HEK293T (cell line): ENCODE measurements around the gene FOXR2.

ENCODE experiments used
- CTCF ChIA-PET: fragments of 350-600 bp; formaldehyde crosslinking; extraction: SDS; loops from one replicate; lab custom pipeline; 2021; ENCODE audit warnings: antibody characterized with exemption, inconsistent platforms; lab: Yijun Ruan, JAX
- POLR2A ChIA-PET: fragments of 350-600 bp; formaldehyde crosslinking; extraction: SDS; loops from one replicate; lab custom pipeline; 2020; ENCODE audit warnings: antibody characterized with exemption, inconsistent platforms; lab: Yijun Ruan, JAX
- DNase-seq: peaks from one replicate; pipeline ENCODE4 v3.0.0; 2012; ENCODE audit warnings: mixed read lengths; ENCODE audit errors: extremely low spot score
- ARNT ChIP-seq: fragments of 450-650 bp; IDR thresholded peaks from 2 replicates; pipeline ENCODE4 v1.6.1; 2017; ENCODE audit warnings: mild to moderate bottlenecking
- BHLHE40 ChIP-seq: fragments of 450-650 bp; IDR thresholded peaks from 2 replicates; pipeline ENCODE4 v1.6.1; 2016; ENCODE audit warnings: mild to moderate bottlenecking, moderate library complexity, borderline replicate concordance
- CTBP1 ChIP-seq: fragments of 450-650 bp; IDR thresholded peaks from 2 replicates; pipeline ENCODE4 v1.6.1; 2016; ENCODE audit warnings: borderline replicate concordance
- ELF4 ChIP-seq: fragments of 450-650 bp; IDR thresholded peaks from 2 replicates; pipeline ENCODE4 v1.6.1; 2017; ENCODE audit warnings: antibody characterized with exemption
- FOXA1 ChIP-seq: fragments of 450-650 bp; IDR thresholded peaks from 2 replicates; pipeline ENCODE4 v1.6.1; 2016; ENCODE audit warnings: mild to moderate bottlenecking
- FOXK2 ChIP-seq: fragments of 450-650 bp; IDR thresholded peaks from 2 replicates; pipeline ENCODE4 v1.6.1; 2016; ENCODE audit warnings: mild to moderate bottlenecking
- FOXM1 ChIP-seq: fragments of 450-650 bp; IDR thresholded peaks from 2 replicates; pipeline ENCODE4 v1.6.1; 2017; ENCODE audit warnings: mild to moderate bottlenecking, borderline replicate concordance
- HDGF ChIP-seq: fragments of 450-650 bp; IDR thresholded peaks from 2 replicates; pipeline ENCODE4 v1.6.1; 2017; ENCODE audit warnings: antibody characterized with exemption, borderline replicate concordance
- L3MBTL2 ChIP-seq: fragments of 450-650 bp; conservative IDR thresholded peaks from 2 replicates; pipeline ENCODE4 v1.6.1; 2016; ENCODE audit warnings: mild to moderate bottlenecking
- LEF1 ChIP-seq: fragments of 450-650 bp; IDR thresholded peaks from 2 replicates; pipeline ENCODE4 v1.6.1; 2017; ENCODE audit warnings: mild to moderate bottlenecking, borderline replicate concordance
- NFRKB ChIP-seq: fragments of 450-650 bp; IDR thresholded peaks from 2 replicates; pipeline ENCODE4 v1.6.1; 2016; ENCODE audit warnings: mild to moderate bottlenecking, moderate library complexity
- PKNOX1 ChIP-seq: fragments of 450-650 bp; IDR thresholded peaks from 2 replicates; pipeline ENCODE4 v1.6.1; 2016
- SP1 ChIP-seq: fragments of 450-650 bp; IDR thresholded peaks from 2 replicates; pipeline ENCODE4 v1.6.1; 2017
- SUZ12 ChIP-seq: fragments of 450-650 bp; IDR thresholded peaks from 2 replicates; pipeline ENCODE4 v1.6.1; 2016; ENCODE audit warnings: mild to moderate bottlenecking
- TARDBP ChIP-seq: fragments of 450-650 bp; IDR thresholded peaks from 2 replicates; pipeline ENCODE4 v1.6.1; 2016
- ZNF384 ChIP-seq: fragments of 450-650 bp; IDR thresholded peaks from 2 replicates; pipeline ENCODE4 v1.6.1; 2016

FOXR2 gene

GRCh38 chrX:55648434-55648833 lies 25.2 kb downstream of the FOXR2 start:
- TF ChIP-seq FOXA1 (no peak), NFRKB (no peak), BHLHE40 (no peak), FOXK2 (no peak), TARDBP (no peak), ELF4 (no peak), CTBP1 (no peak), LEF1 (no peak), ZNF384 (no peak), SUZ12 (no peak), ARNT (no peak), L3MBTL2 (no peak), PKNOX1 (no peak), FOXM1 (no peak), HDGF (no peak), SP1 (no peak)
- CTCF ChIA-PET: no interaction called here
- no peak for DNase-seq
- POLR2A ChIA-PET: no interaction called here

GRCh38 chrX:55659931-55660330 lies 36.7 kb downstream of the FOXR2 start:
- CTCF ChIA-PET: no interaction called here
- TF ChIP-seq BHLHE40: no peak
- no peak for TF ChIP-seq PKNOX1
- no peak for TF ChIP-seq FOXM1
- TF ChIP-seq SUZ12: no peak
- TF ChIP-seq LEF1: no peak
- TF ChIP-seq FOXA1: no peak
- no peak for TF ChIP-seq FOXK2
- no peak for TF ChIP-seq ARNT
- no peak for TF ChIP-seq HDGF
- no peak for TF ChIP-seq CTBP1
- no peak for TF ChIP-seq TARDBP
- TF ChIP-seq L3MBTL2: no peak
- no peak for DNase-seq
- POLR2A ChIA-PET: no interaction called here

- ChIA-PET POLR2A (no interaction called here), CTCF (no interaction called here)
- no peak for DNase-seq
- no peak for TF ChIP-seq SP1
- TF ChIP-seq SUZ12: no peak
Measured at GRCh38 chrX:55663584-55663983, 40.4 kb downstream of the FOXR2 start.

- TF ChIP-seq TARDBP: no peak
- no peak for TF ChIP-seq FOXM1
- no peak for TF ChIP-seq FOXA1
- TF ChIP-seq ZNF384: no peak
- TF ChIP-seq SUZ12: no peak
- TF ChIP-seq CTBP1: no peak
- TF ChIP-seq L3MBTL2: no peak
- TF ChIP-seq SP1: no peak
- no peak for TF ChIP-seq FOXK2
- no peak for TF ChIP-seq PKNOX1
- no peak for TF ChIP-seq HDGF
- TF ChIP-seq ARNT: no peak
- TF ChIP-seq LEF1: no peak
- no peak for TF ChIP-seq ELF4
- no peak for TF ChIP-seq BHLHE40
- no peak for TF ChIP-seq NFRKB
- no peak for DNase-seq
- CTCF ChIA-PET: no interaction called here
- POLR2A ChIA-PET: no interaction called here
Measured at GRCh38 chrX:55668084-55668483, 44.9 kb downstream of the FOXR2 start.
